Fibroblast of the aortic adventitia (primary cell): ENCODE data around the gene IL31RA. TPM values are rescaled to one million over a fixed set of nuclear protein-coding genes. Genes with fewer than 3 reads are reported as not detected.
A peak's percentile ranks its signal among the peaks of the same experiment; 100 is the strongest.

Experiments
- DNase-seq: peaks from one replicate; pipeline ENCODE4 v3.0.0-alpha.2; 2010; ENCODE audit warnings: low read depth
- H3K4me3 ChIP-seq: 2 replicates; pipeline ENCODE4 v1.5.1; 2011; ENCODE audit warnings: low read depth, mild to moderate bottlenecking, control low read depth, low read length, moderate library complexity
- CTCF ChIP-seq: IDR thresholded peaks from 2 replicates; pipeline ENCODE4 v1.5.1; 2011; ENCODE audit warnings: mild to moderate bottlenecking, low read length, control low read depth, inconsistent platforms; ENCODE audit not compliant: insufficient read depth
- total RNA-seq: library from RNA; depleted of rRNA; stranded (reverse); fragments of >200 nt; gene quantifications from 2 replicates; pipeline ENCODE4 v1.2.3, GENCODE V29; 2012; ENCODE audit warnings: low replicate concordance

Gene IL31RA
- total RNA-seq, 1 donor, result 0.72 TPM

GRCh38 chr5:55866485-55866884, 15.3 kb downstream of the IL31RA start:
- TF ChIP-seq CTCF, result no peak
- no peak for DNase-seq
- H3K4me3 ChIP-seq, result no peak overlapping the region

- no peak overlapping the region for H3K4me3 ChIP-seq
- no peak for DNase-seq
- TF ChIP-seq CTCF, result no peak
Observed at GRCh38 chr5:55866934-55867333, 15.8 kb downstream of the IL31RA start.

- H3K4me3 ChIP-seq, result no peak overlapping the region
- TF ChIP-seq CTCF, result no peak
- DNase-seq, result peak; percentile 95
Observed at GRCh38 chr5:55868846-55869245, 17.7 kb downstream of the IL31RA start.

GRCh38 chr5:55869847-55870246, 18.7 kb downstream of the IL31RA start:
- TF ChIP-seq CTCF, result no peak
- no peak overlapping the region for H3K4me3 ChIP-seq
- no peak for DNase-seq

GRCh38 chr5:55873234-55873633, 22.1 kb downstream of the IL31RA start:
- no peak for TF ChIP-seq CTCF

GRCh38 chr5:55877655-55878054, 26.5 kb downstream of the IL31RA start:
- no peak for DNase-seq
- no peak overlapping the region for H3K4me3 ChIP-seq
- no peak for TF ChIP-seq CTCF

More at GRCh38 chr5:55873234-55873633, 22.1 kb downstream of the IL31RA start:
- no peak for DNase-seq
- H3K4me3 ChIP-seq, result no peak overlapping the region

- TF ChIP-seq CTCF, result no peak
- DNase-seq, result no peak
- H3K4me3 ChIP-seq, result no peak overlapping the region
Observed at GRCh38 chr5:55880453-55880852, 29.3 kb downstream of the IL31RA start.
